ENCODE data around the gene C10orf90.

The C10orf90 gene

DNA sequence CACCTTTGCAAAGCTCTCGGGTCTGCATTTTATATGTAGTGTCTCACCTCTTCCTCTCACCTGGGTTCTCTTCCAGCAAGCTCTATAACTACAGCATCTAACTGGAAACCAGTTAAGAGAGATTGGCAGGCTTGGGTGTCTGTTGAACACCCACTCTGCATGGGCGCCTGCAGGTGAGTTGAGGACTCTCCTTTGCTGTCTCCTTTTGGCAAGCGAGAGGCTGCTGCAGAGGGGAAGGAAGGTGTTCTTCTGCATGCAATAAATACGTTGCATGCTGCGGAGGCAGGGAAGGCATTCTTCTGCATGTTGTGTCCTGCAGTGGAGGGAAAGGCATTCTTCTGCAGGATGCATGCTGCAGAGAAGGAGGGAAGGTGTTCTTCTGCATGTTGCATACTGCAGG is 200.8 kb downstream of the C10orf90 start:
- H3K27ac ChIP-seq (ENCODE audit: low read depth, low read length), result no peak overlapping the region
- no peaks in the 10 kb centered on the region for H3K36me3 ChIP-seq (ENCODE audit: low read length)
- H4K20me1 ChIP-seq (ENCODE audit: low read depth, low read length), result no peaks in the 10 kb centered on the region
- no peaks in the 10 kb centered on the region for H3K9me2 ChIP-seq (replicated peaks; ENCODE audit: insufficient read depth, low read length)
- no peaks in the 10 kb centered on the region for H3K9me3 ChIP-seq (ENCODE audit: insufficient read depth, low read length)
- H2AFZ ChIP-seq (ENCODE audit: low read depth, low read length, severe bottlenecking), result no peak overlapping the region
- H3K4me3 ChIP-seq (ENCODE audit: insufficient read depth, low read length, poor library complexity, severe bottlenecking), result no peak overlapping the region
- no peaks in the 10 kb centered on the region for H3K79me2 ChIP-seq (ENCODE audit: insufficient read depth, low read length)
- no peak overlapping the region for H3K9ac ChIP-seq (ENCODE audit: low read length)
- no peaks in the 10 kb centered on the region for H3K27me3 ChIP-seq (ENCODE audit: low read length)
- no peak overlapping the region for H3K4me2 ChIP-seq (ENCODE audit: low read depth, low read length, poor library complexity, severe bottlenecking)
- no peak for TF ChIP-seq EZH2phosphoT487 (conservative IDR thresholded peaks at IDR 0.05; ENCODE audit: low read length)
- TF ChIP-seq, protein P1, sequence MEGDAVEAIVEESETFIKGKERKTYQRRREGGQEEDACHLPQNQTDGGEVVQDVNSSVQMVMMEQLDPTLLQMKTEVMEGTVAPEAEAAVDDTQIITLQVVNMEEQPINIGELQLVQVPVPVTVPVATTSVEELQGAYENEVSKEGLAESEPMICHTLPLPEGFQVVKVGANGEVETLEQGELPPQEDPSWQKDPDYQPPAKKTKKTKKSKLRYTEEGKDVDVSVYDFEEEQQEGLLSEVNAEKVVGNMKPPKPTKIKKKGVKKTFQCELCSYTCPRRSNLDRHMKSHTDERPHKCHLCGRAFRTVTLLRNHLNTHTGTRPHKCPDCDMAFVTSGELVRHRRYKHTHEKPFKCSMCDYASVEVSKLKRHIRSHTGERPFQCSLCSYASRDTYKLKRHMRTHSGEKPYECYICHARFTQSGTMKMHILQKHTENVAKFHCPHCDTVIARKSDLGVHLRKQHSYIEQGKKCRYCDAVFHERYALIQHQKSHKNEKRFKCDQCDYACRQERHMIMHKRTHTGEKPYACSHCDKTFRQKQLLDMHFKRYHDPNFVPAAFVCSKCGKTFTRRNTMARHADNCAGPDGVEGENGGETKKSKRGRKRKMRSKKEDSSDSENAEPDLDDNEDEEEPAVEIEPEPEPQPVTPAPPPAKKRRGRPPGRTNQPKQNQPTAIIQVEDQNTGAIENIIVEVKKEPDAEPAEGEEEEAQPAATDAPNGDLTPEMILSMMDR (IDR thresholded peaks at IDR 0.05; ENCODE audit: insufficient read depth, low read length, poor library complexity, severe bottlenecking), result no peak
- H3F3A ChIP-seq (ENCODE audit: insufficient read depth), result no peaks in the 10 kb centered on the region

DNA sequence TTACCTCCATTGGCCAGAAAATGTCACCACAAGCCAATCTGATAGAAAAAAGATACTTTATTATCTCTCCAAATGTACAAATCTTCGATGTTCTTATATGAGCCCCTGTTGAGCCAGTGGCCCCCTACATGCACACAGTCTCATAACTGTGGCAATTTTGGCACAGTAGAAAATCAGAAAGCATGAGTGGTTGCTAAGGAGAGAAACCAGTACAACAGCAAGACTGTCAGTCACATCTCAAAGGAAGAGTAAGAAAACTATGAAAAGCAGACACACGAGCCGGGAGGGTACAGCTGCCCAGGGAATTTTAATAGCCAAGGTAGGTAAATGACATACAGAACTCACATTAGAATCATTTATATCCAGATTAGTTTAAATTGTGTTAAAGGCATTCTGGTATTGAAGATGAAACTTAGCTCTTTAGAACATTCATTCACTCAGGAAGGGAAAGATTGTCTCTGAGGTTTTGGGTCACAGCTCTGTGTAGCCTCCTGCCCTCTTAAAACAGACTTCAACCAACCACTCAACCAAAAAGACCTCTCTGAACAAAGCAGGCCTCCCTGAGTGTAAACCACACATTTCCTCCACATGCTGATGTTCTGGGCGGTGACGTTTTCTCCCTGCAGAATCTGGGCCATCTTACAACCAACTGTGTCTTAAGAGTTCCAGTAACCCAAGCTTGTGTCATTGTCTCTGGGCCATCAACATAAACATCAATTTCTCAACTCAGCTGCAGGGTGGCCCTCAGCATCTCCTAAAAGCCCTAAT is 201.4 kb downstream of the C10orf90 start:
- Histone ChIP-seq H3F3A (ENCODE audit: insufficient read depth) (no peaks in the 10 kb centered on the region), H4K20me1 (ENCODE audit: low read depth, low read length) (no peaks in the 10 kb centered on the region), H3K9ac (ENCODE audit: low read length) (no peak overlapping the region), H2AFZ (ENCODE audit: low read depth, low read length, severe bottlenecking) (no peak overlapping the region), H3K79me2 (ENCODE audit: insufficient read depth, low read length) (no peaks in the 10 kb centered on the region), H3K9me3 (ENCODE audit: insufficient read depth, low read length) (no peaks in the 10 kb centered on the region), H3K36me3 (ENCODE audit: low read length) (no peaks in the 10 kb centered on the region), H3K27ac (ENCODE audit: low read depth, low read length) (no peak overlapping the region), H3K4me2 (ENCODE audit: low read depth, low read length, poor library complexity, severe bottlenecking) (no peak overlapping the region), H3K4me3 (ENCODE audit: insufficient read depth, low read length, poor library complexity, severe bottlenecking) (no peak overlapping the region), H3K27me3 (ENCODE audit: low read length) (no peaks in the 10 kb centered on the region), H3K9me2 (replicated peaks; ENCODE audit: insufficient read depth, low read length) (no peaks in the 10 kb centered on the region)
- TF ChIP-seq, protein P1 (IDR thresholded peaks at IDR 0.05; ENCODE audit: insufficient read depth, low read length, poor library complexity, severe bottlenecking), result no peak
- no peak for TF ChIP-seq EZH2phosphoT487 (conservative IDR thresholded peaks at IDR 0.05; ENCODE audit: low read length)

- H3K79me2 ChIP-seq (ENCODE audit: insufficient read depth, low read length), result no peaks in the 10 kb centered on the region
- no peak overlapping the region for H3K9ac ChIP-seq (ENCODE audit: low read length)
- no peaks in the 10 kb centered on the region for H3K36me3 ChIP-seq (ENCODE audit: low read length)
- no peak overlapping the region for H3K4me2 ChIP-seq (ENCODE audit: low read depth, low read length, poor library complexity, severe bottlenecking)
- H4K20me1 ChIP-seq (ENCODE audit: low read depth, low read length), result no peaks in the 10 kb centered on the region
- TF ChIP-seq, protein P1 (IDR thresholded peaks at IDR 0.05; ENCODE audit: insufficient read depth, low read length, poor library complexity, severe bottlenecking), result no peak
- no peak for TF ChIP-seq EZH2phosphoT487 (conservative IDR thresholded peaks at IDR 0.05; ENCODE audit: low read length)
- H3K27me3 ChIP-seq (ENCODE audit: low read length), result no peaks in the 10 kb centered on the region
- H3K27ac ChIP-seq (ENCODE audit: low read depth, low read length), result no peak overlapping the region
- H3K9me3 ChIP-seq (ENCODE audit: insufficient read depth, low read length), result no peaks in the 10 kb centered on the region
- no peak overlapping the region for H3K4me3 ChIP-seq (ENCODE audit: insufficient read depth, low read length, poor library complexity, severe bottlenecking)
- no peaks in the 10 kb centered on the region for H3F3A ChIP-seq (ENCODE audit: insufficient read depth)
- H3K9me2 ChIP-seq (replicated peaks; ENCODE audit: insufficient read depth, low read length), result no peaks in the 10 kb centered on the region
- H2AFZ ChIP-seq (ENCODE audit: low read depth, low read length, severe bottlenecking), result no peak overlapping the region
Observed at GRCh38 chr10:126468467-126468866, 202.0 kb downstream of the C10orf90 start.

Data from SU-DHL-6 (cell line).